ENCODE data around the gene FBXO30.
A peak's percentile ranks its signal among the peaks of the same experiment; 100 is the strongest.

Gene FBXO30

DNA sequence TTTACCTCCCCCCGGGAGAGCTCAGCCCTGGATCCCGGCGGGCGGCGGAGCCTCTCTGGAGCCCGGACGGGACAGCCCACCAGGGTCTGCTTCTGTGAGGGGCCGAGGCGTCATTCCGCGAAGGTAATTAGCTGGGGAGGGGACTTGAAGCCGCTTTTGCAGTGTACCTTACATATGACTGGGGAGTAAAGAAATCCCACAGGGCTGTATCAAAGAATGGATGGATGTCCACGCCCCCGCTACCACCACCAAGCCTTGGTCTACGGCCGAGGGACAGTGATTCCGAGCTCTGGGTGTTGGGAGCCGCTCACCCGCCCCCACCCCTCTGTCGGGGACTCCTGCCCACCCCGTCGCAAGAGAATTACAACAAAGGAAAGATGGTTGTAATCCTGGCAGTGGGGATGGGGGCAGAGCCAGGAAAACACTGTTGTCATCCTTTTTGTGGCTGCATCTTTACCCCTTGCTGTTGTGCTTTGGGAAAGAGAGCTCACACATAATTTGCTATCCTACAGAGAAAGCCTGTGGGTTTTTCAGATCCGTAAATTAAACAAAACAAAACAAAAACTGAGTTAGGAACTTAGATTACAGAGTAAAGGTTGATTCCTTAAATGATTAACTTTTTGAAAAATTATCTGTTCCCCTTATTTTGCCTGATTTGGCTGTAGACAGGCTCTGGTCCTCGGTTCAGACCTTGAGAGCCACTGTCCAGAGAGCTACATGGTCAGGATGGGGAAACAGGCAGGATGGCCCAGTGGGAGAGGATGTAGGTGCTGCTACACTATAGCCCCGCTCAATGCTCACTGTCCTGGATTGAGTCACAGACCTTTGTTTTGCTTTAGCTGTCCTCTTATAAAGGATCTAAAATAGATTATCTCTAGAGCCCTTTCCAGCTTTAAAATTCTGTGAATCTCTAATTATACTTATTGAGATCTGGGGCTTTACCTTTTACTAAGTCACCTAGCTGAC is 997 bp upstream of the FBXO30 start (continued):
- TF ChIP-seq ZNF169 (tag by site-specific recombination; IDR thresholded peaks at IDR 0.05) (no peak), ZNF529 (tag by site-specific recombination; IDR thresholded peaks at IDR 0.05; ENCODE audit: insufficient replicate concordance) (no peak), ZNF341 (tag by site-specific recombination; IDR thresholded peaks at IDR 0.05; ENCODE audit: low read depth) (peak; percentile 88), PRDM10 (tag by site-specific recombination; IDR thresholded peaks at IDR 0.05) (0 out of 2 replicates have a peak, but pooled peaks have one; percentile 39), ZNF266 (tag by site-specific recombination; IDR thresholded peaks at IDR 0.05; ENCODE audit: low read depth) (no peak), ZNF449 (tag by site-specific recombination; IDR thresholded peaks at IDR 0.05) (no peak), ZNF394 (tag by site-specific recombination; IDR thresholded peaks at IDR 0.05; ENCODE audit: borderline replicate concordance) (no peak), KLF17 (tag by site-specific recombination; IDR thresholded peaks at IDR 0.05) (no peak), BCL6B (tag by site-specific recombination; IDR thresholded peaks at IDR 0.05) (no peak), ZIC2 (tag by site-specific recombination; IDR thresholded peaks at IDR 0.05) (no peak; the same call in 1 of the 2 replicates), ZNF585B (tag by site-specific recombination; IDR thresholded peaks at IDR 0.05) (no peak), ZFP41 (tag by site-specific recombination; IDR thresholded peaks at IDR 0.05; ENCODE audit: borderline replicate concordance) (no peak), GFI1B (tag by site-specific recombination; IDR thresholded peaks at IDR 0.05) (no peak), ZNF48 (tag by site-specific recombination; IDR thresholded peaks at IDR 0.05) (no peak), ZSCAN4 (tag by site-specific recombination; IDR thresholded peaks at IDR 0.05) (no peak), ZNF561 (tag by site-specific recombination; IDR thresholded peaks at IDR 0.05; ENCODE audit: borderline replicate concordance) (no peak), ZNF501 (tag by site-specific recombination; IDR thresholded peaks at IDR 0.05) (no peak), ZFHX2 (tag by site-specific recombination; conservative IDR thresholded peaks at IDR 0.05) (no peak), ZNF335 (tag by site-specific recombination; conservative IDR thresholded peaks at IDR 0.05) (peak; percentile 15), BCL11A (tag by site-specific recombination; IDR thresholded peaks at IDR 0.05; ENCODE audit: low read depth) (no peak), ZNF670 (tag by site-specific recombination; IDR thresholded peaks at IDR 0.05; ENCODE audit: low read depth) (no peak), ZNF24 (tag by site-specific recombination; IDR thresholded peaks at IDR 0.05) (no peak)
- TF ChIP-seq, protein P1, sequence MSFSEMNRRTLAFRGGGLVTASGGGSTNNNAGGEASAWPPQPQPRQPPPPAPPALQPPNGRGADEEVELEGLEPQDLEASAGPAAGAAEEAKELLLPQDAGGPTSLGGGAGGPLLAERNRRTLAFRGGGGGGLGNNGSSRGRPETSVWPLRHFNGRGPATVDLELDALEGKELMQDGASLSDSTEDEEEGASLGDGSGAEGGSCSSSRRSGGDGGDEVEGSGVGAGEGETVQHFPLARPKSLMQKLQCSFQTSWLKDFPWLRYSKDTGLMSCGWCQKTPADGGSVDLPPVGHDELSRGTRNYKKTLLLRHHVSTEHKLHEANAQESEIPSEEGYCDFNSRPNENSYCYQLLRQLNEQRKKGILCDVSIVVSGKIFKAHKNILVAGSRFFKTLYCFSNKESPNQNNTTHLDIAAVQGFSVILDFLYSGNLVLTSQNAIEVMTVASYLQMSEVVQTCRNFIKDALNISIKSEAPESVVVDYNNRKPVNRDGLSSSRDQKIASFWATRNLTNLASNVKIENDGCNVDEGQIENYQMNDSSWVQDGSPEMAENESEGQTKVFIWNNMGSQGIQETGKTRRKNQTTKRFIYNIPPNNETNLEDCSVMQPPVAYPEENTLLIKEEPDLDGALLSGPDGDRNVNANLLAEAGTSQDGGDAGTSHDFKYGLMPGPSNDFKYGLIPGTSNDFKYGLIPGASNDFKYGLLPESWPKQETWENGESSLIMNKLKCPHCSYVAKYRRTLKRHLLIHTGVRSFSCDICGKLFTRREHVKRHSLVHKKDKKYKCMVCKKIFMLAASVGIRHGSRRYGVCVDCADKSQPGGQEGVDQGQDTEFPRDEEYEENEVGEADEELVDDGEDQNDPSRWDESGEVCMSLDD (tag by site-specific recombination; IDR thresholded peaks at IDR 0.05): no peak
- TF ChIP-seq, protein P2, sequence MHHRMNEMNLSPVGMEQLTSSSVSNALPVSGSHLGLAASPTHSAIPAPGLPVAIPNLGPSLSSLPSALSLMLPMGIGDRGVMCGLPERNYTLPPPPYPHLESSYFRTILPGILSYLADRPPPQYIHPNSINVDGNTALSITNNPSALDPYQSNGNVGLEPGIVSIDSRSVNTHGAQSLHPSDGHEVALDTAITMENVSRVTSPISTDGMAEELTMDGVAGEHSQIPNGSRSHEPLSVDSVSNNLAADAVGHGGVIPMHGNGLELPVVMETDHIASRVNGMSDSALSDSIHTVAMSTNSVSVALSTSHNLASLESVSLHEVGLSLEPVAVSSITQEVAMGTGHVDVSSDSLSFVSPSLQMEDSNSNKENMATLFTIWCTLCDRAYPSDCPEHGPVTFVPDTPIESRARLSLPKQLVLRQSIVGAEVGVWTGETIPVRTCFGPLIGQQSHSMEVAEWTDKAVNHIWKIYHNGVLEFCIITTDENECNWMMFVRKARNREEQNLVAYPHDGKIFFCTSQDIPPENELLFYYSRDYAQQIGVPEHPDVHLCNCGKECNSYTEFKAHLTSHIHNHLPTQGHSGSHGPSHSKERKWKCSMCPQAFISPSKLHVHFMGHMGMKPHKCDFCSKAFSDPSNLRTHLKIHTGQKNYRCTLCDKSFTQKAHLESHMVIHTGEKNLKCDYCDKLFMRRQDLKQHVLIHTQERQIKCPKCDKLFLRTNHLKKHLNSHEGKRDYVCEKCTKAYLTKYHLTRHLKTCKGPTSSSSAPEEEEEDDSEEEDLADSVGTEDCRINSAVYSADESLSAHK (tag by site-specific recombination; IDR thresholded peaks at IDR 0.05): peak; percentile 81

Measured in HEK293 (cell line).